Loucy (cell line): Measurements from ENCODE around the gene PFKFB2.

Experiments
- H2AFZ ChIP-seq: fragments of 200-600 bp; sonication (generic); 2 replicates; pipeline ENCODE4 v1.6.0; 2016; ENCODE audit warnings: antibody characterized with exemption, mild to moderate bottlenecking, low read length, moderate library complexity
- H3F3A ChIP-seq: fragments of 200-600 bp; 2 replicates; pipeline ENCODE4 v1.6.0; 2016; ENCODE audit warnings: antibody characterized with exemption, low read depth, mild to moderate bottlenecking
- H3K27me3 ChIP-seq: fragments of 200-600 bp; sonication (generic); 2 replicates; pipeline ENCODE4 v1.6.1; 2014; ENCODE audit warnings: low read length, mild to moderate bottlenecking; ENCODE audit not compliant: insufficient read depth, poor library complexity, severe bottlenecking
- H3K36me3 ChIP-seq: fragments of 200-600 bp; sonication (generic); 2 replicates; pipeline ENCODE4 v1.6.1; 2016; ENCODE audit warnings: low read length; ENCODE audit not compliant: insufficient read depth
- H3K4me1 ChIP-seq: fragments of 200-600 bp; sonication (generic); 2 replicates; pipeline ENCODE4 v1.5.1; 2014; ENCODE audit warnings: low read length, mild to moderate bottlenecking; ENCODE audit not compliant: insufficient read depth, poor library complexity, severe bottlenecking
- H3K4me2 ChIP-seq: fragments of 200-600 bp; sonication (generic); 2 replicates; pipeline ENCODE4 v1.6.0; 2014; ENCODE audit warnings: antibody characterized with exemption, low read length, low read depth, mild to moderate bottlenecking; ENCODE audit not compliant: poor library complexity, severe bottlenecking
- H3K4me3 ChIP-seq: fragments of 200-600 bp; sonication (generic); 2 replicates; pipeline ENCODE4 v1.5.1; 2014; ENCODE audit warnings: low read length, mild to moderate bottlenecking, mixed read lengths; ENCODE audit not compliant: poor library complexity, severe bottlenecking
- H3K79me2 ChIP-seq: fragments of 200-600 bp; sonication (generic); 2 replicates; pipeline ENCODE4 v1.6.1; 2014; ENCODE audit warnings: low read length; ENCODE audit not compliant: insufficient read depth
- H3K9ac ChIP-seq: fragments of 200-600 bp; sonication (generic); 2 replicates; pipeline ENCODE4 v1.6.0; 2014; ENCODE audit warnings: mild to moderate bottlenecking, low read depth, low read length, moderate library complexity; ENCODE audit not compliant: poor library complexity, severe bottlenecking
- H3K9me2 ChIP-seq: fragments of 200-600 bp; sonication (generic); replicated peaks from 2 replicates; pipeline ENCODE4 v1.6.1; 2016; ENCODE audit warnings: low read depth, low read length, mixed read lengths
- H3K9me3 ChIP-seq: fragments of 200-600 bp; sonication (generic); 2 replicates; pipeline ENCODE4 v1.6.1; 2014; ENCODE audit warnings: mild to moderate bottlenecking, antibody characterized with exemption, low read length, low read depth; ENCODE audit not compliant: insufficient read depth
- H4K20me1 ChIP-seq: fragments of 200-600 bp; sonication (generic); 2 replicates; pipeline ENCODE4 v1.6.0; 2014; ENCODE audit warnings: antibody characterized with exemption, low read length, mild to moderate bottlenecking; ENCODE audit not compliant: insufficient read depth, poor library complexity, severe bottlenecking
- CTCF ChIP-seq: fragments of 200-600 bp; sonication (generic); conservative IDR thresholded peaks from 2 replicates; pipeline ENCODE4 v1.5.1; 2014; ENCODE audit warnings: mild to moderate bottlenecking, antibody characterized with exemption, low read length
- EZH2phosphoT487 ChIP-seq: fragments of 200-600 bp; IDR thresholded peaks from 2 replicates; pipeline ENCODE4 v1.6.1; 2018; ENCODE audit warnings: antibody characterized with exemption, mild to moderate bottlenecking, moderate library complexity, borderline replicate concordance

The PFKFB2 gene

GRCh38 chr1:207030522-207031009, 22.5 kb upstream of the PFKFB2 start:
- Histone ChIP-seq H3K4me2 (no peak overlapping the region), H3K79me2 (no peaks in the 10 kb centered on the region), H4K20me1 (no peaks in the 10 kb centered on the region), H3K9me3 (no peaks in the 10 kb centered on the region), H3K36me3 (no peaks in the 10 kb centered on the region), H3K4me1 (no peaks in the 10 kb centered on the region), H3F3A (no peaks in the 10 kb centered on the region), H3K9me2 (no peaks in the 10 kb centered on the region), H3K27me3 (peaks cover 10% of the 10 kb centered on the region), H2AFZ (no peak overlapping the region), H3K9ac (no peak overlapping the region), H3K4me3 (no peak overlapping the region)
- no peak for TF ChIP-seq EZH2phosphoT487
- TF ChIP-seq CTCF, result no peak

GRCh38 chr1:207031016-207031415, 22.1 kb upstream of the PFKFB2 start:
- Histone ChIP-seq H3F3A (no peaks in the 10 kb centered on the region), H3K9me2 (no peaks in the 10 kb centered on the region), H3K9me3 (no peaks in the 10 kb centered on the region), H3K27me3 (peaks cover 10% of the 10 kb centered on the region), H3K4me2 (no peak overlapping the region), H3K4me1 (no peaks in the 10 kb centered on the region), H3K79me2 (no peaks in the 10 kb centered on the region), H2AFZ (no peak overlapping the region), H3K4me3 (no peak overlapping the region), H4K20me1 (no peaks in the 10 kb centered on the region), H3K9ac (no peak overlapping the region), H3K36me3 (no peaks in the 10 kb centered on the region)
- TF ChIP-seq EZH2phosphoT487, result no peak
- no peak for TF ChIP-seq CTCF

GRCh38 chr1:207031632-207032264, 21.3 kb upstream of the PFKFB2 start:
- Histone ChIP-seq H3K4me1 (no peaks in the 10 kb centered on the region), H3K9ac (no peak overlapping the region), H3K4me3 (no peak overlapping the region), H2AFZ (no peak overlapping the region), H3K27me3 (peaks cover 12% of the 10 kb centered on the region), H3K4me2 (no peak overlapping the region), H3F3A (no peaks in the 10 kb centered on the region), H3K79me2 (no peaks in the 10 kb centered on the region), H3K36me3 (no peaks in the 10 kb centered on the region), H3K9me2 (no peaks in the 10 kb centered on the region), H3K9me3 (no peaks in the 10 kb centered on the region), H4K20me1 (no peaks in the 10 kb centered on the region)
- TF ChIP-seq EZH2phosphoT487, result no peak
- no peak for TF ChIP-seq CTCF
